Keratinocyte (primary cell): ENCODE results near the gene GRIP1. TPM values are rescaled to one million over a fixed set of nuclear protein-coding genes. Genes with fewer than 3 reads are reported as not detected.

Experiments used
- DNase-seq: peaks from one replicate; pipeline ENCODE4 v3.0.0-alpha.2; 2011; ENCODE audit warnings: low read depth, missing footprints, low spot score
- FAIRE-seq: peaks from 2 replicates; lab custom pipeline; 2011; peaks lifted over from hg19 to GRCh38; lab: Jason Lieb, UNC
- H2AFZ ChIP-seq: 2 replicates; pipeline ENCODE4 v1.6.0; 2012; ENCODE audit warnings: low read length, control low read depth, inconsistent platforms; ENCODE audit not compliant: control insufficient read depth
- H3K27ac ChIP-seq: 2 replicates; pipeline ENCODE4 v1.5.1; 2011; ENCODE audit warnings: low read length; ENCODE audit not compliant: control insufficient read depth, insufficient read depth
- H3K27me3 ChIP-seq: 3 replicates; pipeline ENCODE4 v1.6.0; 2011; ENCODE audit warnings: low read length; ENCODE audit not compliant: control insufficient read depth, insufficient read depth; ENCODE audit errors: extremely low read depth
- H3K36me3 ChIP-seq, 2 experiments: 2 replicates in 1 of 2; 3 replicates in 1 of 2; pipeline ENCODE4 v1.5.1; 2011; ENCODE audit warnings: low read length in 2 of 2, mild to moderate bottlenecking in 1 of 2; ENCODE audit not compliant: control insufficient read depth in 2 of 2, insufficient read depth in 2 of 2; ENCODE audit errors: extremely low read depth in 1 of 2
- H3K4me1 ChIP-seq: 3 replicates; pipeline ENCODE4 v1.5.1; 2011; ENCODE audit warnings: low read length; ENCODE audit not compliant: control insufficient read depth, insufficient read depth; ENCODE audit errors: extremely low read depth
- H3K4me2 ChIP-seq: 3 replicates; pipeline ENCODE4 v1.6.0; 2011; ENCODE audit warnings: low read depth, low read length; ENCODE audit not compliant: control insufficient read depth, insufficient read depth; ENCODE audit errors: extremely low read depth
- H3K4me3 ChIP-seq, 3 experiments: fragments of 200-600 bp in 1 of 3; sonication (generic) in 1 of 3; 2 replicates in 2 of 3; 3 replicates in 1 of 3; pipeline ENCODE4 v1.5.1; 2011 to 2016; ENCODE audit warnings: low read length in 3 of 3, mild to moderate bottlenecking in 3 of 3, control low read depth in 2 of 3, inconsistent platforms in 1 of 3, low read depth in 1 of 3, mixed read lengths in 1 of 3, mixed run types in 1 of 3, moderate library complexity in 1 of 3; ENCODE audit not compliant: control insufficient read depth in 2 of 3, insufficient read depth in 2 of 3; ENCODE audit errors: extremely low read depth in 1 of 3
- H3K79me2 ChIP-seq: 2 replicates; pipeline ENCODE4 v1.6.0; 2012; ENCODE audit warnings: low read length; ENCODE audit not compliant: control insufficient read depth, insufficient read depth
- H3K9ac ChIP-seq: 3 replicates; pipeline ENCODE4 v1.6.0; 2011; ENCODE audit warnings: low read length; ENCODE audit not compliant: control insufficient read depth, insufficient read depth; ENCODE audit errors: extremely low read depth
- H3K9me1 ChIP-seq: 3 replicates; pipeline ENCODE4 v1.6.0; 2011; ENCODE audit warnings: low read length; ENCODE audit not compliant: control insufficient read depth, insufficient read depth; ENCODE audit errors: extremely low read depth
- H3K9me3 ChIP-seq: 2 replicates; pipeline ENCODE4 v1.5.1; 2012; ENCODE audit warnings: low read depth, low read length; ENCODE audit not compliant: control insufficient read depth
- H4K20me1 ChIP-seq: 3 replicates; pipeline ENCODE4 v1.6.0; 2011; ENCODE audit warnings: low read length; ENCODE audit not compliant: control insufficient read depth, insufficient read depth; ENCODE audit errors: extremely low read depth
- CTCF ChIP-seq, 3 experiments: IDR thresholded peaks in 1 of 3; conservative IDR thresholded peaks in 1 of 3; optimal IDR thresholded peaks in 1 of 3; 2 replicates in 2 of 3; 3 replicates in 1 of 3; pipeline versions ENCODE3 to v1.5.1; 2011; ENCODE audit warnings: low read length in 3 of 3, mild to moderate bottlenecking in 3 of 3, moderate library complexity in 2 of 3, control low read depth in 1 of 3, inconsistent platforms in 1 of 3; ENCODE audit not compliant: insufficient read depth in 2 of 3; ENCODE audit errors: extremely low read depth in 1 of 3
- EZH2 ChIP-seq: IDR thresholded peaks from one replicate; pipeline ENCODE4 v1.6.1; 2012; ENCODE audit warnings: inconsistent platforms, mild to moderate bottlenecking, low read length, moderate library complexity
- dilution Hi-C: fragments of 300-500 bp; cut with MboI; formaldehyde crosslinking; loops from one replicate; pipeline ENCODE4 v1.7.0; 2020; ENCODE audit warnings: low sequenced_read_pairs; ENCODE audit not compliant: extremely low pct_ligation_motif_present
- polyA plus RNA-seq, 5 experiments: library from polyadenylated mRNA; depleted of rRNA in 3 of 5; stranded (reverse) in 3 of 5; stranded (forward) in 1 of 5; unstranded in 1 of 5; fragments of >200 nt; gene quantifications; 1 replicate in 1 of 5; 2 replicates in 3 of 5; 3 replicates in 1 of 5; pipeline versions ENCODE4 v1.2.1 to v1.2.3, GENCODE V29; 2011 to 2012; ENCODE audit warnings: missing spikeins in 2 of 5, low read depth in 1 of 5, low replicate concordance in 1 of 5

GRIP1 gene
- polyA plus RNA-seq, 1 donor (not counting 4 experiments of a cell fraction or from before 2014, with no cell fraction given): 6.7 TPM

DNA sequence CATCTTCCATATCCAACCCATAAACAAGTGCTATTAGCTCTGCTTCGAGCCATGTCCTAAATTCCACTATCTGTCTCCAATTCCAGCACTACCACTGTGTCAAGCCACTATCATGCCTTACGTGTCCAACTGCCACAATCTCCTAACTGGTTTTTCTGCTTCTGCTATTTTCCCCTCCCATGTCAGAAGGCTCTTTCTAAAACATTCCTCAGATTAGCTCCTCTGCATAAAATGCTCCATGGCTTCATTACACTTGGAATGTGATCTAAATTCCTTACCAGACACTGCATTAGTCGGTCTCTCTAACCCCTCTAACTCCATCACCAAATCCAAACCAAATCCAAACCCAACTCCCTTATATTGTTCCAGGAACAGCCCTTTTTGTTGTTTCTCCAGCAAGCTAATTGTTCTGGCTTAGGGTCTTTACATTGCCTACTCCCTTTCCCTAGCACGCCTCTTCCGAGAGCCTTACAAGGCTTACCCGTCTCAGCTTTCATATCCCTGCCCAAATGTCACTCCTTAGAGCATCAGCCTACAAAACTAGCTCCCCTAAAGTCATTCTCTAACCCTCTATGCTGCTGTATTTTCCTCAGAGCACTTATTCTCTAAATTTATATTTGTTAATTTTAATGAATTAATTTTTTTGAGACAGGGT is 236.8 kb downstream of the GRIP1 start:
- Histone ChIP-seq H3K9me1 (no peaks in the 10 kb centered on the region), H3K4me3 (no peak overlapping the region), H3K27me3 (no peaks in the 10 kb centered on the region), H2AFZ (no peak overlapping the region), H3K9ac (no peak overlapping the region), H3K36me3 (no peaks in the 10 kb centered on the region), H3K4me2 (no peak overlapping the region), H3K9me3 (no peaks in the 10 kb centered on the region), H3K4me1 (no peaks in the 10 kb centered on the region), H3K79me2 (no peaks in the 10 kb centered on the region), H3K27ac (no peak overlapping the region), H4K20me1 (no peaks in the 10 kb centered on the region)
- dilution Hi-C loops: no loop called here
- DNase-seq (no peak), FAIRE-seq (no peak)
- no peak for TF ChIP-seq EZH2
- TF ChIP-seq CTCF (optimal IDR thresholded peaks at IDR 0.05 in 1 of 3, IDR thresholded peaks at IDR 0.05 in 1 of 3, conservative IDR thresholded peaks at IDR 0.05 in 1 of 3; ENCODE audit: extremely low read depth in 1 of 3, insufficient read depth in 2 of 3, low read length in 3 of 3): no peak

DNA sequence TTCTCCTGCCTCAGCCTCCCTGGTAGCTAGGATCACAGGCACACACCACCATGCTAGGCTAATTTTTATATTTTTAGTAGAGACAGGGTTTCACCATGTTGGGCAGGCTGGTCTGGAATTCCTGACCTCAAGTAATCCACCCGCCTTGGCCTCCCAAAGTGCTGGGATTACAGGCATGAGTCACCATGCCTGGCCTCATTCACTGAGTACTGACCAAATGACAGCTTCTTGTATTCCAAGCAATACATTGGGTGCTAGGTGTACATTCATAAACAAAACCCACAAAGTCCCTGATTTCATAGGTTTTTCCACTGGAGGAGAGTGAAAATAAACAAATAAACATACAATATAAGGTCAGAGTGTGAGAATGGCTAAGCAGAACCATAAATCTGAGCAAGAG is 240.3 kb downstream of the GRIP1 start:
- H3K9me1 ChIP-seq: no peaks in the 10 kb centered on the region
- dilution Hi-C loops: no loop called here
- H3K36me3 ChIP-seq: no peaks in the 10 kb centered on the region
- TF ChIP-seq CTCF (optimal IDR thresholded peaks at IDR 0.05 in 1 of 3, IDR thresholded peaks at IDR 0.05 in 1 of 3, conservative IDR thresholded peaks at IDR 0.05 in 1 of 3; ENCODE audit: extremely low read depth in 1 of 3, insufficient read depth in 2 of 3, low read length in 3 of 3): no peak
- no peak for TF ChIP-seq EZH2
- H3K9ac ChIP-seq: no peak overlapping the region
- H4K20me1 ChIP-seq: no peaks in the 10 kb centered on the region
- no peak overlapping the region for H3K27ac ChIP-seq
- H3K4me1 ChIP-seq: no peaks in the 10 kb centered on the region
- DNase-seq: no peak
- H2AFZ ChIP-seq: no peak overlapping the region
- H3K4me2 ChIP-seq: no peak overlapping the region
- H3K79me2 ChIP-seq: no peaks in the 10 kb centered on the region
- no peak overlapping the region for H3K4me3 ChIP-seq
- no peaks in the 10 kb centered on the region for H3K9me3 ChIP-seq
- no peak for FAIRE-seq
- no peaks in the 10 kb centered on the region for H3K27me3 ChIP-seq
